ENCODE results near the gene GPHN.
"Not testable (repeated sequence)": the region's sequence is repeated elsewhere in the genome, so short reads cannot be mapped to it uniquely, and the experiment has no call there.

Gene GPHN

DNA sequence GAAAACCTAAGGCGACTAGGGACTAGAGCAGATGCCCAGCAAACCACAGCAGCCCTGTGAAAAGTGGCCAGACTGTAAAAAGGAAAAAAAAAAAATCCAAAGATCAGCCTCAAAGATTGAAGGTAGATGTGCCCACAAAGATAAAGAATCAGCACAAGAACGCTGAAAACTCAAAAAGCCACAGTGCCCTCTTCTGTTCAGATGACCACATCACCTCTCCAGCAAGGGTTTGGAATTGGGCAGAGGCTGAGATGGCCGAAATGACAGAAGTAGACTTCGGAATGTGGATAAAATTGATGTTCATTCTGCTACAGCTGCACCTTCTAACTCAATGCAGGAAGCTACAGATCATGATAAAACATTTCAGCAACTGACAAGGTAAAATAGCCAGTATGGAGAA lies 154.4 kb downstream of the GPHN start:
- no peak for DNase-seq (ENCODE audit: low spot score)

DNA sequence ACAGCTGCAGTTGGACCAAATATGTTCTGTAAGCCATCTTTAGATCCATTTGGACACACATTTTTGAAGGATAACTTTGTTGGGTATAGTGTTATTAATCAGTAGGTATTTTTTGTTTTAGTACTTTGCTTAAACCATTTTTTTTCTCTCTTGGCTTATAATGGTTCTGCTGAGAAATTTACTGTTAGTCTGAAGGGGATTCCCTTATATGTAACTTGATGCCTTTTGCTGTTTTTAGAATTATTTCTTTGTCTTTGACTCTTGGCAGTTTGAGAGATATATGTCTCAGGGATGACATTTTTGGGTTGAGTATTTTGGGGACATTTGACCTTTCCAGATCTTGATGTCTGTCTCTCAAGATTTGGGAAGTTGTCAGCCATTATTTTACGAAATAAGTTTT lies 169.8 kb downstream of the GPHN start:
- DNase-seq (ENCODE audit: low spot score): no peak

DNA sequence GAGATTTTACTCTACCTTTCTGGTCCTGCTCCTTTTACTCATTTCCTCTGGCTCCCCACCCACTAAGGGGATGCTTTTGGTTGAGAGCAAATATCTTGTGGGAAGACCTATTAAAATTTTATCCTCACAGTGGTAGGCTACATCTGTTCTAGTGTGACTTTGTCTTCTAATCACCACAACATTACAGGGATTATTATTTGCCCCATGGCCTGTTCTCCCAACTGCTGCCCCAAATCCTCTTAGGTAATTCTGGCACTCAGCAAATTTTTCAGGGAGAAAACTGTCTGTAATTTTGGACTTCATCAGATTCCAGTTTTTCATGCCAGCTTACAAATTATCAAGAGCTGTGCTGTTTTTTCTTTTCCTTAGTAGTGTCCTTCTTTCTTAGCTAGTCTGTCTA lies 172.3 kb downstream of the GPHN start:
- DNase-seq (ENCODE audit: low spot score): no peak

DNA sequence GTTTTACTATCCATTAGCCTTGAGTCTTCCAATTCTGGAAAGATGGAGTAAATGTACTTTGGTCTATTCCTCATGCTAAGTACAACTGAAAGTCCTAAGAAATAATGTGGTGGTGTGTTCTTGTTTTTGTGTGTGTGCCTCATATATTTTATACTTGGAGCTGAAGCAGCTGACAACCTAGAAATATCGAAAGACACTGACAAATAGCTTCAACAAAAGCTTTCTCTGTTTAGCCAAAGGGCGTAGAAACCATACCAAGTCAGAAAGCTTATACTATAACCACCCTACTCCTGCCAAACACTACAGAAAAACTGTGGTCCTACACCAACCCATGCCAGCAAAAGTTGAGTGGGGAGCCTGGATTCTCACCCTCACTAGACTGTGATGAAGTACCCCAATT lies 188.4 kb downstream of the GPHN start:
- no peak for DNase-seq (ENCODE audit: low spot score)

DNA sequence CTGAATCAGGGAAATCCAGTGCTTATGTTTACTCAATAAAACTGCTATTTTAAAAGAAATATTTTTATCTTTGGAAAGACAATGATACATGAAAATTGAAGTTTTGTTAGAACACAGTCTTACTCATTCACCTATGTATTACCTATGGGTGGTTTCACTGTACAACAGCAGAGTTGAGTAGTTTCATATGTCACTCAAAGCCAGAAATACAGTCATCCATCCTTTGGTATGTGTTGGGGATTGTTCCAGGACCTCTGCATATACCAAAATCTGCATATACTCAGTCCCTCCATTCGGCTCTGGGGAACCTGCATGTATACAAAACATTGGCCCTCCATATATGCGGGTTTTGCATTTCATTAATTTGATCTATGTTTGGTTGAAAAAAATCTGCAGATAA lies 190.6 kb downstream of the GPHN start:
- DNase-seq (ENCODE audit: low spot score): no peak

DNA sequence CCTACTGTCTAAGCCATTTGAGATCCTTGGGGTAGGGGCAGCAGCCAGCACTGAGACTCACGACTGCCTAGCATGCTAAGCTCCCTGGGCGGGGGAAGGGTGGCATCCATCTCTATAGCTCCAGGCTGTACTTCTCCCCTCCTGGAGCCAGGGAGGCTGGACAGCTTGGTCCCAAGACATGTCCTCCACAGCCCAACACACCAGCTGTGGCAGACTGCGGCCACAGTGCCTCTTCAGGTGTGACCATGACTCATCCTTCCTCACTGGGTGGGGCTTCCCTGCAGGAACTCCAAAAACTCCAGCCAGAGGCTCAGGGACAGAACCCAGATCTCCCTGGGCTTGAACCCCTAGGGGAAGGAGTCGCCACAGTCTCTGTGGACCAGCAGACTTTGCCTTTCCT lies 193.9 kb downstream of the GPHN start:
- no peak for DNase-seq (ENCODE audit: low spot score)

DNA sequence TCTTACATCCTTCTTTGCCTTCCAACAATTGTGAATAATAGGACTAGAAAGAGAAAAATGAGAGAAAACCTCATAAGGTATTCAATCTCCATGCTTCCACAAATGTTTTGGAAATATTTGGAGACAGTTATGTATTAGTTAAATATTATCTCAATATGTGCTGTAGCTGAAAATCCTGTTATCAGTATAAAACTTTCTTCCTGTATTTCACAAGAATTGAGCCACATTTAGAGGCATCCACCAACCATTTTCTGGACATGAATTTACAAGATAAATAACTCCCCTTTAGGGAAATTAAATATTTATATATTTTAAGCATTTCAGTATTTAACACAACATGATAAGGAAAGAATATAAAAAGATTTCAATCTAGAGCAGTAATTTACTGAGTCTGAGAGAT lies 200.3 kb downstream of the GPHN start:
- DNase-seq (ENCODE audit: low spot score): no peak

DNA sequence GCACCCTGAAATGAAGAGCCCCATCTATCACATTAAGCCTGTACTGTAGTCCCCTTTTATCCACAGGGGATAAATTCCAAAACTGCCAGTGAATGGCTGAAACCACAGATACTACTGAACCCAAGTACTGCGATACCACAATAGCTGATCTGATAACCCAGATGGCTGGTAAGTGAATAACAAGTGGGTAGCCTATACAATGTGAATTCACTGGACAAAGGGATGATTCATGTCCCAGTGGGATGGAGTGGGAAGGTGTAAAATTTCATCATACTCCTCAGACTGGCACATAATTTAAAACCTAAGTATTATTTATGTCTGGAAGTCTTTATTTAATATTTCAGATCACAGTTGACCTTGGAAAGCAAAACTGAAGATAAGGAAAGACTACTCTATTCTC lies 201.3 kb downstream of the GPHN start:
- peak; percentile 91 for DNase-seq (ENCODE audit: low spot score)

DNA sequence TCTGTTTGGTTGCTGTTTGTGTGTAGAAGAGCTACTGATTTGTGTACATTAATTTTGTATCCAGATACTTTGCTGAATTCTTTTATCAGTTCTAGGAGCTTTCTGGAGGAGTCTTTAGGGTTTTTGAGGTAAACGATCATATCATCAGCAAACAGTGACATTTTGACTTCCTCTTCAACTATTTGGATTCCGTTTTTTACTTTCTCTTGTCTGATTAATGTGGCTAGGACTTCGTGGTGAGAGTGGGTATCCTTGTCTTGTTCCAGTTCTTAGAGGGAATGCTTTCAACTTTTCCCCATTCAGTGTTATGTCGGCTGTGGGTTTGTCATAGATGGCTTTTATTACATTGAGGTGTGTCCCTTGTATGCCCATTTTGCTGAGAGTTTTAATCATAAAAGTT lies 206.3 kb downstream of the GPHN start:
- DNase-seq (ENCODE audit: low spot score): not testable (repeated sequence)

DNA sequence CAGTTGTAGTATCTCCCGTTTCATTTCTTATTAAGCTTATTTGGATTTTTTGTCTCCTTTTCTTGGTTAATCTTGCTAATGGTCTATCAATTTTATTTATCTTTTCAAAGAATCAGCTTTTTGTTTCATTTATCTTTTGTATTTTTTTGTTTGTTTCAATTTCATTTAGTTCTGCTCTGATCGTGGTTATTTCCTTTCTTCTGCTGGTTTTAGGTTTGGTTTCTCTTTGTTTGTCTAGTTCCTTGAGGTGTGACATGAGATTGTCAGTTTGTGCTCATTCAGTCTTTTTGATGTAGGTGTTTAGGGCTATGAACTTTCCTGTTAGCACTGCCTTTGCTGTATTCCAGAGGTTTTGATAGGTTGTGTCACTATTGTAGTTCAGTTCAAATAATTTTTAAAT lies 207.4 kb downstream of the GPHN start:
- DNase-seq (ENCODE audit: low spot score): not testable (repeated sequence)

DNA sequence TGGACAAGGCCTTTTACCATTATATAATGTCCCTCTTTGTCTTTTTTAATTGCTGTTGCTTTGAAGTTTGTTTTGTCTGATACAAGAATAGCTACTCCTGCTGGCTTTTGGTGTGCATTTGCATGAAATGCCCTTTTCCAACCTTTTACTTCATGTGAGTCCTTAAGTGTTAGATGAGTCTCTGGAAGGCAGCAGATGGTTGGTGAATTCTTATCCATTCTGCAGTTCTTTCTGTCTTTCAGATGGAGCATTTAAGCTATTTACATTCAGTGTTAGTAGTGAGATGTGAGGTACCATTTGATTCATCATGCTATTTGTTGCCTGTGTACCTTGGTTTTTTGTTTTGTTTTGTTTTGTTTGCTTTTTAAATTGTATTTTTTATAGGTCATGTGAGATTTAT lies 208.3 kb downstream of the GPHN start:
- DNase-seq (ENCODE audit: low spot score): no peak

DNA sequence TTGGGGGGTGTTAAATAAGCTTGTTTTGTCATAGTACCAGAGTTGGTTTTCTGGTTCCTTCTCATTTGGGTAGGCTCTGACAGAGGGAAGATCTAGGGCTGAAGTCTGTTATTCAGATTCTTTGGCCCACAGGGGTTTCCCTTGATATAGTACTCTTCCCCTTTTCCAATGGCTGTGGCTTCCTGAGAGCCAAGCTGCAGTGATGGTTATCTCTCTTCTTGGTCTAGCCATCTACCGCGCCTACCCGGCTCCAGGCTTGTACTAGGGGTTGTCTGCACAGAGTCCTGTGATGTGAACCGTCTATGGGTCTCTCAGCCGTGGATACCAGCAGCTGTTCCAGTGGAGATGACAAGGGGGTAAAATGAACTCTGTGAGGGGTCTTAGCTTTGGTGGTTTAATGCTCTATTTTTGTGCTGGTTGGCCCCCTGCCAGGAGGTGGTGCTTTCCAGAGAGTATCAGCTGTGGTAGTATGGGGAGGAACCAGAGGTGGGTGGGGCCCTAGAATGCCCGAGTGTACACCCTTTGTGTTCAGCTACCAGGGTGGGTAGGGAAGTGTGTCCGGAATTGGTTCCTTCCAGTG lies 209.7 kb downstream of the GPHN start:
- no peak for DNase-seq (ENCODE audit: low spot score)

DNA sequence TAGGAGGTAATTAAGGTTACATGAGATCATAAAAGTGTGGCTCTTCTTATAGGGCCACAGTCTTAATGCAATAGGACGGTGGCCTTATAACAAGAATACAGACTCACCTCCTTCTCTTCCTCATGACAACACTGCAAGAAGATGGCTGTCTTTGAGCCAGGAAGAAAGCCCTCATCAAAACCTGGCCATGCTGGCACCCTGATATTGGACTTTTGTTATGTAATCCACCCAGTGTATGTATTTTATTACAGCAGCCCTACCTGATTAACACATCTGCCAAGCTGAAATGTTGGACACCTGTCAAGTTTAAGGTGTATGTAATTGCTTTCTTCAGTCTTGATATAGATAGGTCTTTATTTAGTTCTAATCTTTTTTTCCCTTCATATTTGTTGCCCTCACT lies 217.0 kb downstream of the GPHN start:
- DNase-seq (ENCODE audit: low spot score): no peak

DNA sequence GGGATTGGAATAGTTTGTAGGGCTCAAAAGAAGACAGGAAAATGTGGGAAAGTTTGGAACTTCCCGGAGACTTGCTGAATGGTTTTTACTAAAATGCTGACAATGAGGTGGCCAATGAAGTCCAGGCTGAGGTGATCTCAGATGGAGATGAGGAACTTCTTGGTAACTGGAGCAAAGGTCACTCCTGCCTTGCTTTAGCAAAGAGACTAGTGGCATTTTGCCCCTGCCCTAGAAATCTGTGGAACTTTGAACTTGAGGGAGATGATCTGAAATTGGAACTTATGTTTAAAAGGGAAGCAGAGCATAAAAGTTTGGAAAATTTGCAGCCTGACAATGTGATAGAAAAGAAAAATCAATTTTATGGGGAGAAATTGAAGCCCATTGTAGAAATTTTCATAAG lies 223.4 kb downstream of the GPHN start:
- DNase-seq (ENCODE audit: low spot score): not testable (repeated sequence)

DNA sequence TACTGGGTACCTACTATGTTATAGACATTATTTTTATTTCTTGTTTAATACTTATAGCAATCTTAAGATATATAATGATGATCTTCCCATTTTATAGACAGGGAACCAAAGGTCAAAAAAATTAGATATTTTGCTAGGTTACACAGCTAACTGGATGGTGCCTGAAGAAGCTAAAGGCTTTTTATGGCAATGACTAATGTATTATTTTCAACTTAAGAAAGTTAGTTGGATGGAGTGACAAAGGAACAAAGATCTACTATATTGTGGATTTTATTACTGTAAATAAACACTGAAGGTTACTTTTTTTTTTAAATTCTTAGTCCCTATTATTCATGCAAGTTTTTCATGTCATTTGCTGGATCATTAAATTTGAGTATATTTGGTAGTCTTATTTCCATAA lies 227.9 kb downstream of the GPHN start:
- no peak for DNase-seq (ENCODE audit: low spot score)

DNA sequence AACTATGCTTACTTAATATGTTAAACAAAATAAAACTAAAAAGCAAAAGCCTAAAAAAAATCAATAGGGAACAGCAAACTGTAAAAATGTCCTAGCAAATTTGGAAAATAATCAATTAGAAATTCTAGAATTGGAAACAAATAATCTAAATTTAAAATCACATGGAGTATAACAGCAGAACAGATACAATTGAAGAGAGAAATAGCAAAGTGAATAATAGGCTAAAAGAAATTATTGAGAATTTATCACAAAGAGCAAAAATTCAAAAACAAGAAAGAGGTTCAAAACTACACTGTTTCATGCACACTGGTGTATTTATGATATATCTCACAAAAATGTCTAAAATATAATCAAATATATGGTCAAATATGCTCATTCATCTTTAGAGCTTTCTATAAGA lies 231.9 kb downstream of the GPHN start:
- DNase-seq (ENCODE audit: low spot score): no peak

DNA sequence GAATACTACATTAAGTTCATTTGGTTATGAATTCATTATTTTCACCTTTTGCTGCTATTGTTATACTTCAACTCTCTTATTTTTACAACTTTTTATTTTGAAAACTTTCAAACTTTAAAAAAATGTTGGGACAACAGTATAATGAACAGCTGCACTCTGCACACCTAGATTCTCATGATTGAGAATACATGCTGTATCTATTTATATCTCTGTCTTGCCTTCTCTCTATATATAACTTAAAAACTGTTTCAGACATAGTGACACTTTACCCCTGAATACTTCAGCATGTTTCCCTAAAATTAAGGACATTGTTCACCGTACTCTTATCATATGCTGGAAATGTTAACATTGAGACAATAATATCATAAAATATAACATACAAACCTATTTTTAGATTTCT lies 237.1 kb downstream of the GPHN start:
- DNase-seq (ENCODE audit: low spot score): no peak

DNA sequence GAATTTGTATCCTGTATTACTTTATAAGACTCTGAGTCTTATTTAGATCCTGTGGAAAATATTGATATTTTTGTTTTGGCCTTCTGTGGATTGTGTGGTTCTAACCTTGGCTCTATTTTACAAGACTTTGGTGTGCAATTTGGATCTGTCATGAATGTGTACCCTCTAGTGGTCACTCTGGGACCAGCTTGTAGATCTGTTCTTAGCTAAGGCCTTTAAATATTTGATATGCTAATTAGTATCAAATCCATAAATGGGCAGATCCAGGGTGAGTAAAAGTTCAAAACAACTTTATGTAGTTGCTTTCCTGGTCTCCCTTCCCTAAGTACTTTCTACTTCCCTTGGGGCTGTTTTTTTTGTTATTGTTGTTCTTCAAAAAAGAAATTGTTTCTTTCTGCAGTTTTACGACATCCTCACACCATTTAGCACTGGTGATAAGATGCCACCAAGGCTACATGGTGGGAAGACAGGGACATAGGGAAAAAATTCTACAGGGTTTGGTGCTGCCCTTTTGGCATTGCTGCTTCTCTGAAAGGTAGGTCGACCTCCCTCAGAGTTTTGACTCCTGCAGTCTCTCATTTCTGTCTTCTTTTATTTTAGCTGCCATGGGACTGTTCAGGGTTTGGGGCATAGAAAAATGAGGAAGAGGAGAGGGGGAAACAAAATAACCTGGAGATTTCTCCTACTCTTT lies 238.5 kb downstream of the GPHN start:
- DNase-seq (ENCODE audit: low spot score): peak; percentile 39

DNA sequence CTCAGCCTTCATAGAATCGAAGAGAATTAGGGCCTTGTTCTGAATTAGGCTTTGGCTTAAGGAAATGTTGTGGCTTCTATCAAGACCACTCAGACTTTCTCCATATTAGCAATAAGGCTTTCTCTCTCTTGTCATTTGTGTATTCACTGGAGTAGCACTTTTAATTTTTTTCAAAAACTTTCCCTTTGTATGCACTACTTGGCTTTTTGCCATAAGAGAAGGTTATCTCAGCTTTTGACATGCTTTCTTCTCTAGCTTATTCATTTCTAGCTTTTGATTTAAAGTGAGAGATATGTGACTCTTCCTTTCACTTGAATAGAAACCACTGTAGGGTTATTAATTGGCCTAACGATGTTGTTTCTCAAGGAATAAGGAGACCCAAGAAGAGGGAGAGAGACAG lies 244.2 kb downstream of the GPHN start:
- no peak for DNase-seq (ENCODE audit: low spot score)

DNA sequence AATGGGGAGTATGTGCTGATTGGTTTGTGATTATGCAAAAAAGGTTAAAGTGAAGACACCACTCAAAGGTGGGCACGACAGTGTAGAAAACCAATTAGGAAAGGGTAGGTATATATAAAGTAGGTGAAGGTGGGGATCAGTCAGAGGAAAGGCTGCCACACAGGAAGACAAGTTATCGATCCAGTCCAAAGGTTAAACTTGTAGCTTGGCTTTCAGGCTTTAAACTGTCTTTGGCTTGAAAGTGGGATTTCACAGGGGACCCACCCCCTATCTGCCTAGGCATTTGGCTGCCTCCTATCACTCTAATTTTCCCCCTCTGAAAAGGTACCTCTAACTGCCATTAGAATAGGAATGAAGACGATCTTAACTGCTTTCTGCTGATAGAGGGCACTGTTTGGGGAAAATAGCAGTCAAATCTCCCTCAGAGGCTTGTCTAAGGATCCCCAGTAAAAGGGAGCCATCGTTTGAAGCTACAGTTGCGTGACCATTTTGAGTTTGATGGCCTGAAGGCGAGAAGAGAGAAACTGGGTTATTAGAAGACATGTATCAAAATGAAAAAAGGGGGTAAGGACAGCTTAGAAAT lies 250.2 kb downstream of the GPHN start:
- no peak for DNase-seq (ENCODE audit: low spot score)

DNA sequence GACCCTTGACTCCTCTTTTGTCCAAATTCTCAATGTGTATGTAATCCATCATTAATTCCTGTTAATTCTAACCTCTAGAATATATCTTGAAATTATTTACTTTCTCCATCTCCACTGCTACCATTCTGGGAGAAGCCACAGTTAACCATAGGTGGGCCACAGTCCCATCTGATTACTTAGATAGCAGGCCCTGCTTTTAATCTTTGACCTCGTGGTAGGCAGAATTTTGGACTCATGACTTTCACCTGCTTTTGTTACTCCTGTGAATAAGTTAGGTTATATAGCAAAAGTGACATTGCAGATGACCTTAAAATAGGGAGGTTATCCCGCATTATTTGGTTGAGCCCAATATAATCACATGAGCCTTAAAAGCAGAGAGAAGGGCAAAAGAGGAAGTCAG lies 264.2 kb downstream of the GPHN start:
- no peak for DNase-seq (ENCODE audit: low spot score)

DNA sequence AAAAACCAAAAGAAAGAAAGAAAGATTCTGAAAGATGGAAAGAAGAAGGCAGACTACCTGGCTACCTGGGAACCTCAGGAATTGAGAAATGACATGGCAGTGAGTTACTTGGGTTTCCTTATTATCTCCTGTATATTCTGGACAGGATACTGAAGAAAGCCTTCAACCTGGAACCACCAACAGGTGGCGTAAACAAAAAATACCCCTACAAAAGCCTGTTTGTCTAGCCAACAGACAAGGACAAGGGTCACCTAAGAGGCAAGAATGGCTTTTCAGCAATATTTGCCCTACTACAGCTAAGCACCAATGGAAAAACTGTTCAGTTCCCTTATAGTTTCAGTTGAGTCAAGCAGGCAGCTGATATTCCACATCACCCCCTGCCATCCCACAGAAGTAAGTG lies 274.9 kb downstream of the GPHN start:
- no peak for DNase-seq (ENCODE audit: low spot score)

DNA sequence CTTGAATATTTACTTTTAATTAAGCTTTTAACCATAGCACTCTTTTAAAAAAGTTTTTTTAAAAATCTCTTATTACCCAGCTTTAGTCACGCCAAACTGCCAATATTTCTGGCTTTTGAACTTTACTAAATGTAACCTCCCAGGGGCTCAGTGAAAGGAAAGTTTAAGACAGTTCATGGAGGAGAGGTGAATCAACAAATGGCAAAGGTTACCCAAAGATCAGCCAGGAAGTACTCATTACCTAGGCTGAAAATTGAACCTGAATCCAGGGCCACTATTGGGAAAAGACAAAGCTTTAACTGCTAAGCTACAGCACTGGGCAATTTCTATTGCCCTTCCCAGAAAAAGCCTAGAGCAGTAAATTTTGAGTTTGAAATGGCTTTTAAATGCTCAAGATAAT lies 282.2 kb downstream of the GPHN start:
- no peak for DNase-seq (ENCODE audit: low spot score)

DNA sequence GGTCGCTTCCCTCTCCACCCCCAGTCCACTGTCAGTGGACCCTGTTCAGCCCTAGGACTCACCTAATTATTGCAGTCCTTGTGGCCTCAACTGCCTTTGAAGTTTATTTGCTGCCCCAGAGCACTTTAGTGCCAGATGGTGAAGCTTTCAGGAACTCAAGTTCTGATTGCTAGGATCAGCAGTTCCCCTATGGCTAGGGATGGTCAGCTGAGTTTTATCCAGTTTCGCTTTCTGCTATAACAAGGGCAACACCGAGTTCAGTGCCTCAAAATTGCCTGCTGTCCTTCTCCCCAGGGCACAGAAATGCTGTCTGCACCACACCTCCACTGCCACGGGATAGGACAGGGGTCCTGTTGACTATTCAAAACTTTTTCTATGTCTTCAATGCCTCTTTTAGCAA lies 295.0 kb downstream of the GPHN start:
- no peak for DNase-seq (ENCODE audit: low spot score)
